Epithelial cell of proximal tubule (primary cell): ENCODE results near the gene RPS19BP1. TPM values are rescaled to one million over a fixed set of nuclear protein-coding genes. Genes with fewer than 3 reads are reported as not detected.

Experiments used
- DNase-seq: peaks from one replicate; pipeline ENCODE4 v3.0.0-alpha.2; 2011; ENCODE audit warnings: low read depth
- H3K4me3 ChIP-seq: 2 replicates; pipeline ENCODE4 v1.5.1; 2011; ENCODE audit warnings: low read depth, mild to moderate bottlenecking, low read length
- CTCF ChIP-seq: conservative IDR thresholded peaks from 2 replicates; pipeline ENCODE4 v1.5.1; 2012; ENCODE audit warnings: low read depth, mild to moderate bottlenecking, low read length
- total RNA-seq: library from RNA; depleted of rRNA; stranded (reverse); fragments of >200 nt; gene quantifications from 2 replicates; pipeline ENCODE4 v1.2.3, GENCODE V29; 2015

The RPS19BP1 gene
- total RNA-seq, 1 donor from 2014 or later = 126 TPM

- H3K4me3 ChIP-seq = no peak overlapping the region
- peak; percentile 62 for TF ChIP-seq CTCF
- no peak for DNase-seq
These were observed 27.0 kb upstream of the RPS19BP1 start for GRCh38 chr22:39559456-39560105.

GRCh38 chr22:39558950-39559349 lies 26.4 kb upstream of the RPS19BP1 start:
- no peak for TF ChIP-seq CTCF
- no peak for DNase-seq
- H3K4me3 ChIP-seq = no peak overlapping the region

DNA sequence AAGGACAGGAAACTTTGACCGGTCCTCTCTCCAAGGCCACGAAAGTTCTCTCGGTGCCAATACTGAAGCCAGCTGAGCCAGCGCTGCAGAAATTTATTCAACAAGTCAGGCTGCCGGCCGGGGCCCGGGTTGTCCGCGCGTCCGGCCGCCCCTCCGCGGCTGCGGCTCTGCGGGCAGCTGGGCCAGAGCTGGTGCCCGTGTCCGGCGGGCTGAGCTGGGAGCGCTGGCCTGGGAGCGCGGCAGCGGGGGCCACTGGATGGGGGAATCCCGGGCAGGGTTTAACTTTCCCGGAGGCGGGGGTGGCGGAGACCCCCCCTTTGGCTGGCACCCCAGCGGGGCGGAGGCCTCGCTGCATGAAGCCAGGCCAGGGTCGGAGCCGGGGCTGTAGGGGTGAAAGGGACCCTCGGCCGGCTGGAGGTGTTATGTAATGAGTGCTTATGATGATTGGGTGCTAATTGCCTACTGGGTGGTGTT lies 25.7 kb upstream of the RPS19BP1 start:
- no peak overlapping the region for H3K4me3 ChIP-seq
- DNase-seq = no peak
- no peak for TF ChIP-seq CTCF

GRCh38 chr22:39556970-39557841 lies 24.7 kb upstream of the RPS19BP1 start:
- DNase-seq = no peak
- no peak overlapping the region for H3K4me3 ChIP-seq
- no peak for TF ChIP-seq CTCF

GRCh38 chr22:39554151-39554550 lies 21.6 kb upstream of the RPS19BP1 start:
- no peak for DNase-seq
- TF ChIP-seq CTCF = no peak
- H3K4me3 ChIP-seq = no peak overlapping the region

GRCh38 chr22:39553429-39553828 lies 20.9 kb upstream of the RPS19BP1 start:
- DNase-seq = no peak
- no peak for TF ChIP-seq CTCF
- no peak overlapping the region for H3K4me3 ChIP-seq
